Measurements from ENCODE around the gene CP.

- no peak for TF ChIP-seq CTCF (IDR thresholded peaks at IDR 0.05 in 8 of 11, conservative IDR thresholded peaks at IDR 0.05 in 3 of 11)
- no peak for TF ChIP-seq POLR2A (IDR thresholded peaks at IDR 0.05)
Measured at GRCh38 chr3:149234671-149235245, 13.1 kb upstream of the CP start.

Measured in spleen (tissue), 7 donors.